ENCODE results near the gene TSHZ1.

DNA sequence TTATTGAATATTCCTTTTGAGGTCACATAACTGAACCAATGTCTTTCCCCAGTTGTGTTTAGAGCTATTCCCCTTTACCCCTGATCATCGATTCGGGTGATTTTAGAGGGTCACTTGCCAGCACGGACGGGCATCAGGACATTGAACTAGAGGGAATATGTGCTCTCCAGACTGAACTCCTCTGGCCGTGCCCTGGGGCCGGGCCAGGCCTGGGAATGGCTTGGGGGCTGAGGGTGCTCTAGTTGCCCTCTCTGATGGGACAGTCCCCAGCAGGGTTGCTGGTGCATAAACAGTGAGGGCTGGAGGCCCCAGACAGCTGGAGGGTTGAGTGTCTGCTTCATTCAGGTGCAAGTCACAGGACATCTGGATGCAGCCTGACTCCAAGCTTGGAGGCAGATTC lies 126.2 kb downstream of the TSHZ1 start:
- TF ChIP-seq, protein P1, sequence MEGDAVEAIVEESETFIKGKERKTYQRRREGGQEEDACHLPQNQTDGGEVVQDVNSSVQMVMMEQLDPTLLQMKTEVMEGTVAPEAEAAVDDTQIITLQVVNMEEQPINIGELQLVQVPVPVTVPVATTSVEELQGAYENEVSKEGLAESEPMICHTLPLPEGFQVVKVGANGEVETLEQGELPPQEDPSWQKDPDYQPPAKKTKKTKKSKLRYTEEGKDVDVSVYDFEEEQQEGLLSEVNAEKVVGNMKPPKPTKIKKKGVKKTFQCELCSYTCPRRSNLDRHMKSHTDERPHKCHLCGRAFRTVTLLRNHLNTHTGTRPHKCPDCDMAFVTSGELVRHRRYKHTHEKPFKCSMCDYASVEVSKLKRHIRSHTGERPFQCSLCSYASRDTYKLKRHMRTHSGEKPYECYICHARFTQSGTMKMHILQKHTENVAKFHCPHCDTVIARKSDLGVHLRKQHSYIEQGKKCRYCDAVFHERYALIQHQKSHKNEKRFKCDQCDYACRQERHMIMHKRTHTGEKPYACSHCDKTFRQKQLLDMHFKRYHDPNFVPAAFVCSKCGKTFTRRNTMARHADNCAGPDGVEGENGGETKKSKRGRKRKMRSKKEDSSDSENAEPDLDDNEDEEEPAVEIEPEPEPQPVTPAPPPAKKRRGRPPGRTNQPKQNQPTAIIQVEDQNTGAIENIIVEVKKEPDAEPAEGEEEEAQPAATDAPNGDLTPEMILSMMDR (conservative IDR thresholded peaks at IDR 0.05), result no peak
- TF ChIP-seq ZFX (IDR thresholded peaks at IDR 0.05), result no peak
